ENCODE data around the gene ARHGAP15.

DNA sequence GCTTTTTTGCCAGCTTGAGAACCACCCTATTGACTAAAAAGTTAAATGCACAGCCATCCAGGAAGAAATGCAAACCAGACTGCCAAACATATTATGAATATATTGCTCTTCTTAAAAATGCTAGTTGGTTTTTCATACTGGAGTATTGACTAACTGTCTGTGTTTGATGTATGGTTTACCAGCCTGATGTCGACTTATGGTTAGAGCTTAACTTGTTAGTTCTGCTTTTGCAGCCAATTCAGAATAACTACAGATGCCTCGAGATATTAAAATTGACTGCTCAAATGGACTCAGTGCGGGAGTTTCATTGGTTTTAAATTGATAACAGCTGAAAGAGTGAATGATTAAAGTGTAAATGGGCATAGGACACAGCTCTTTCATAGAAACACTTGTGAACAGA, 369.8 kb downstream of the ARHGAP15 start:
- TF ChIP-seq CTCF (IDR thresholded peaks at IDR 0.05 in 2 of 3, conservative IDR thresholded peaks at IDR 0.05 in 1 of 3; ENCODE audit: borderline replicate concordance in 1 of 3, insufficient read depth in 1 of 3, low read depth in 2 of 3, low read length in 2 of 3) (no peak), SRF (IDR thresholded peaks at IDR 0.05; ENCODE audit: low read depth) (no peak), EZH2 (IDR thresholded peaks at IDR 0.05) (no peak), SP1 (IDR thresholded peaks at IDR 0.05; ENCODE audit: low read depth) (no peak), CEBPB (IDR thresholded peaks at IDR 0.05; ENCODE audit: low read depth) (no peak)
